ENCODE measurements around the gene SLC2A13.
"Not testable (repeated sequence)": the region's sequence is repeated elsewhere in the genome, so short reads cannot be mapped to it uniquely, and the experiment has no call there.

Gene SLC2A13

DNA sequence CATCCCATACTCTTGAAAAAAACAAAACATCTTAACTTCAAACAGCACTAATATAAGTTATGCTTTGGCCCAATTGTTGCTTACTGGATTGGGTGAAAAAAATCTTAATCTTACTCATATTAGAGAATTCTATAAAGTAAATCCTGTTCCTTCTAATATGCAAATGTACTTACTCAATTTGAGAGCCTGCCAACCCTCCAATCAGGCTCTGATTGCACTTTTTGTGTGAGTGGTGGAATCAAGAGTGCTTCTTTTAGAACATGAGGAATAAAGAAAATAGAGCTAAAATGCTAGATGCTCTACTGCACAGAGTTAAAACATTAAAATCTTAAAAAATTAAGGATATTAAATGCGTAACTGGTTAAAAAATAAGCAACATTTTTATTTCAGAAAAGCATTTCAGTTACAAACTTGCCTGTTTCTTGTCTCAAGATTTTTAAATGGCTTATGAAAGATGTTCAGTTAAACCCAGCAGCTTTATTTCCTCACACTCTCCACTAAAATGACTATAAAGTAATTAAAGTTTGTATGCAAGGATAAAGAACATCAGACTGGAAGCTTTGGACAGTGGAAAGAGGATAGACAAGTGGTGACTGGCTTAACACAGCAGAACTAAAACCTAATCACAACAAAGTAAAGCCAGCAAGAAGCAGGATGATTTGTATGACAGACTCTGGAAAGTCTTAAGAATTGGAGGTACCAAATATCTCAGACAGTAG is 177.5 kb downstream of the SLC2A13 start:
- DNase-seq (ENCODE audit: low read depth, low spot score): no peak

DNA sequence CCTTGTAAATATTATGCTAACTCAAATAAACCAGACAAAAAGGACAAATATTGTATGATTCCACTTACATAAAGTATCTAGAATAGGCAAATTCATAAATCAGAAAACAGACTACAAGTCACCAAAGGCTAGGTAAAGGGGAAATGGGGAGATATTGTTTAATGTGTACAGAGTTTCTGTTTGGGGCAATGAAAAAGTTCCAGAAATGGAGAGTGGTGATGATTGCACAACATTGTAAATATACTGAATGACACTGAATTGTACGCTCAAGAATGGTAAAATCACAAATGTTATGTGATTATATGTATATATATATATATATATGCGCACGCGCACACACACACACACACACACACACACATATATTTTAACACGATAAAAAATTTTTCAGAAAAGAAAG is 182.5 kb downstream of the SLC2A13 start:
- DNase-seq (ENCODE audit: low read depth, low spot score): no peak

DNA sequence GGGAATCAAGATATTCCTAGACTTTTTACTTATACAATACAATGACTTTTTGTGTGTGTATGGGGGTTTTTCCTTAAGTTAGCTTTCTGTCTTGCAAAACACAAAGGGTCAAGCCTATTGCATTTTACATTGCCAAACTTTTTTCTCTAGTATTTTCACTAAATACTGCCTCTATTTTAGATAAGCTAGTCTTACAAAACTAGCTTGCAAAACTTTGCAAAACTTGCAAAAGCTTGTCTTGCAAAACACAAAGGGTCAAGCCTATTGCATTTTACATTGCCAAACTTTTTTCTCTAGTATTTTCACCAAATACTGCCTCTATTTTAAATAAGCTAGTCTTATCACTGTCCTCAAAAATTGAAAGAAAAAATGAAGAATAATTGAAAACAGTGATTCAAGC is 183.3 kb downstream of the SLC2A13 start:
- DNase-seq (ENCODE audit: low read depth, low spot score): not testable (repeated sequence)

DNA sequence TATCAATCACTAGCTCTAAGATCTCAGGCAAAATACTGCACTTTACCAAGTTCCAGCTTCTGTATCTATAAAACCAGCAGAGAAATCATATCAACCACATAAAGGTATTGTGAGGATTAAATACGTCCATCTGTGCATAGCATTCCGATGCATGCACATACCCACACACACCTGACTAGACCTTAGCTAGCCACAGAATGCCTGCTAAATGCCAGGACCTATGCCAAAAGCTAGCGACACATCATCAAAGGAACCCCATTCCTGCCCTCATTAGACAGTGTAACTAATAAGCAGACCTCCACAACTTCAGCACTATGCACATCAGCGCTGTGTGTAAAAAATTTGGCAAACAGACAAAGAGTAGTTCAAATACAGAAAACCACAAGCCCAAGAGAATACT is 185.2 kb downstream of the SLC2A13 start:
- DNase-seq (ENCODE audit: low read depth, low spot score): no peak

DNA sequence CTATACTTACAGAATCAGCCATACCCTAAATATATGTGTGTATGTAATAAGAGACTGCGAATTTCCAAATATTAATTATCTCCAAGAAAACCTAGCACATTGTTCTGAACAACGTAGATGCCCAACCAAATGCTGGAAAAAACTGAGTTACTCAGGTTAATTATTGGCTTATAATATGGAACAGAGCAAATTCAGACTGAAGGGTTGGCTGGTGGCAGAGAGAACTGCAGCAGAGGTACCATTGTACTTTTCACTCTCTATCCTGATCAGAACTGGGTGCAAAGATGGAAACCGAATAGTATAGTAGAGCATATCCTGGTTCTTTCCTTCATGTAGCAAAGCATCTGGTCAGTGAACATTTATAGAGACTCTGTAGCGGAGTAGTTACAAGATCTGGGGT is 185.7 kb downstream of the SLC2A13 start:
- DNase-seq (ENCODE audit: low read depth, low spot score): no peak

DNA sequence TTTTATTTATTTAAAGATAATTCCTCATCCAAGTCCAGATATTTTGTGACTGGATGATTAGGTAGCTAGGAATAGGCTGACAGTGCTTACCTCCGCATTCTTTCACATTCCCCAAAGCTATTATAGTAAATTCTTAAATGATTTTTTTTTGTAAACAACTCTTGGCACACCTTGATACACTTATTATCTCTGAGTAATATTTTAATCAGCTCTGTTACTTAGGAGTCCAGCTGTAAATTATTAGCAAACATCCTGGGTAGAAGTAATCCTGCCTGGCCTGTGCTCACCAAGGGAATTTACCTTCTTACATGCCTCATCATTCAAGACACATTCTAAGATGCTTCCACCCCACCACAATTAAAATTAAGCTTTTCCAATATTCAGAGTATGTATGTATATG is 186.1 kb downstream of the SLC2A13 start:
- DNase-seq (ENCODE audit: low read depth, low spot score): no peak

DNA sequence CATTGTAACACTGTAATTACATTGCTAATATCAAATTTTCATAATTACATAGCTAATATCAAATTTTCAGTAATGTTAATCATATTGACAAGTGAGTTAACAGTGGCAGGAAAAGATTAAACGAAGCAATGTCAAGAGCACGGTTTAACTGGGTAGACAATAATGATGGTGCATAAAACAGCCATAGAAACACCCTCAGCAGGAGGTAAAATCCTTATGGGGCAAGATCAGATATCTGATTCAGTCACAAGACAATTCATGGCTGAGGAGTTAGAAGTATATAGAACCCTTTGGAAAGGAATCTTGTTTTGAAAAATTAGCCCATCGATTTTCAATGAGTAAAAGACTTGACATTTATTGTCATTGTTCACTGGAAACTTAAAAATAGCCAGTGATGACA is 190.6 kb downstream of the SLC2A13 start:
- DNase-seq (ENCODE audit: low read depth, low spot score): no peak

DNA sequence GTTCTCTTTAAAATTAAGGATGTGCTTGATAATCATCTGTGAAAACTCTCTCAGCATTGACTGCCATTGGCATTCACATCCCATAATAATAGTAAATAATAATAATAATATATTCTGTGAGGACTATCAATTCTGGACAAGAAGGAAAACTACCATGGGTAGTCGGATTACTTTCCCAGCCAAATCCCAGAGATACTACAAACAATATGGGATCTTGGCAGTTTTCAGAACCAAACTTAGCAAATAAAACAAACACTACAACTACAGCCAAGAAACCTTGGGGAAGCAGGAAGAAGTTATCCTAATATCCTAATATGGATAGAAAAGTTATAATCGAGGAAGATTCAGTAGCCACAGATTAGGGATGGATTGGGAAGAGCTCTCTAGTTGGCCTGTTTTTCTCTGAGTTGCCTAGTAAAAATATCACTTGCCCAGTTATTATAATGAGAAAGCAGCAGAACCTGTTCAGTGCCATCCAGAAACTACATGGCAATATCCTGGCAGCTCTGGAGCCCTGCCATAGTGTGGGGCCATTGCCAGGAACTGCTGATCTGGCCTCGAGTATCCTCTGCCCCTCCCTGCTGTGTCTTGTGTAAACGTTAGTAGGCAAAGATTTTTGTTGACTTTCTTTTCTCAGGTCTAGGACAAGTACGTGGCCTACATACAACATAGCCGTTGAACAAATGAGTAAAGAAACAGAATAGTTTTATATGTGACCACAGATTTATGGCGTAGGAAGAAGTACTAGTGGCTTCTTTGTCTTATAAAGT is 193.5 kb downstream of the SLC2A13 start:
- no peak for DNase-seq (ENCODE audit: low read depth, low spot score)

DNA sequence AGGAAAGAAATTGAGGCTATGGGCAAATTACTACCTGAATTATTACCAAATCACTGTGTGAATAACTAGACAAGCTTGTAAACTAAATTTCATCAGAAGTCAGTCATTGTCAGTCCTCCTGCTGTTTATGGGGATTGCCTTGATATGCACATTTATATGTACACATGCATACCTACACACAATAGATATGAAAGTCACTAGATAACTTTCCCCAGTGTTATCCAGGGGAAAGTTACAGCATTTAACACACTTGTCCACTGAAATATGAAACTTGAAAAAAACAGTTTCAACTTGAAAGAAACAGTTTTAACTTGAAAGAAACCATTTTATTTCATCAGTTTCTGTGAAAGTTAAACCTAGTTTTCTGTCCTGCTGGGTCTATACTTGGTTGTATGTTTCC is 199.6 kb downstream of the SLC2A13 start:
- no peak for DNase-seq (ENCODE audit: low read depth, low spot score)

DNA sequence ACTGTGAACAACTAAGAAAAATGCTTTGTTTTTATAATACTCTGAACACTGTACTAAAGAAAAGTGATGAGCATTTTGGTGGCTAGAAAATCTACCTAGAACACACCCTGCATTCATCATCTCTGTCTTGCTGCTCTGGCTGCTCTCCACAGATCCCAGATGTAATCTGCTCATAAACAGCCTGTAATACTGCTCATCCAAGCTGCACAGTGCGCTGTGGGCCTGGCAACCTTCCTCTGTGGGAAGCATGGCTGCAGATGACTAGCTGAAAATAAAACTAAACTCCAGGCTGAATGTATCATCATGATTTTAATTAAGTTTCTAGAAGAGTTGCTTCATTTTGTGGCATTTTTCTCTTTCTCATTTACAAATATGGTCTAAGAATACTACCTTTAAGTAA is 200.7 kb downstream of the SLC2A13 start:
- DNase-seq (ENCODE audit: low read depth, low spot score): no peak

DNA sequence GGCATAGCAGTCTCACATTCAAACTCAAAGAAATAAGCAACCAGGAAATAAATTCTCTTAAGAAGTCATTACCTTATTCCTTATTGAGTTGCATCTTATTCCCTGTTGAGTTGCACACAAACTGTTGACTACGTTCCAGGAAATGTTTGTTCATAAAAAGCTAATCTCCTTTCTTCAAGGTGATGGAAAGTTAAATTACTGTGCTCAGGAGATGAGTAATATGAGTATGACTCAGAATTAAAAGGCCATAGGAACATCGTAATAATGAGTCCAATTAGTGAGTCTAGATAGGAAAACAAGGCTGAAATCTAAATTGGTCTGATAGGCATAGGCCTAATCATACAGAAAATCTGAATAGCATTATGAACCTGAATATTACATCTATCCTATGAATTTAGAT is 203.1 kb downstream of the SLC2A13 start:
- no peak for DNase-seq (ENCODE audit: low read depth, low spot score)

DNA sequence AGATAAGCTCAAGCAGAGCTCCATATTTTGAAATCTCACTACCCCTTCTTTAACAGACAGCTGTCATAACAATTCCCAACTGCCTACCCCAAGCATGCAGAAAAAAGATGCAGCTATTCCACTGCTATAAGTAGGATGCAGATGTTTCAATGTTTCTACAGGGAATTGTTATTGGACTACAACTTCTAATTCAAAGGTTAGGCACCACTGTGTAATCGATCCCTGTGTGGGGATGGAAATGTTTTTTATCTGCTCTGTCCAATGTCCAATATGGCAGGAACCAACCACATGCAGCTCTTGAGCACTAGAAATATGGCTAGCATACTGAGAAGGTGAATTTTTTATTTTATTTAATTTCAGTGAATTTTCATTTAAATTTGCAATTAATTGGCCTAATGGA is 208.6 kb downstream of the SLC2A13 start:
- DNase-seq (ENCODE audit: low read depth, low spot score): no peak

DNA sequence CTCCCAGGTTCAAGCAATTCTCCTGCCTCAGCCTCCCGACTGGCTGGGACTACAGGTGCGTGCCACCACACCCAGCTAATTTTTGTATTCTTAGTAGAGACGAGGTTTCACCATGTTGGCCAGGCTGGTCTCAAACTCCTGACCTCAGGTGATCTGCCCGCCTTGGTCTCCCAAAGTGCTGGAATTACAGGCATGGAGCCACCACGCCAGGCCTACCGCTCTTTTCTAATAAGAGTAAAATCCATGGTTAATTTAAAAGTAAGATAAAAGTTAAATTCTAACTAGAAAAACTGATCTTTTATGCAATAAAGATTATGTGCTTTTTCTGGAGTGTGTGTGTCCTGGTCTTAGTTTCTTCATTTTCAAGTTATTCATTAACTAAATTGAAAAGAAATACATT is 212.5 kb downstream of the SLC2A13 start:
- DNase-seq (ENCODE audit: low read depth, low spot score): not testable (repeated sequence)

DNA sequence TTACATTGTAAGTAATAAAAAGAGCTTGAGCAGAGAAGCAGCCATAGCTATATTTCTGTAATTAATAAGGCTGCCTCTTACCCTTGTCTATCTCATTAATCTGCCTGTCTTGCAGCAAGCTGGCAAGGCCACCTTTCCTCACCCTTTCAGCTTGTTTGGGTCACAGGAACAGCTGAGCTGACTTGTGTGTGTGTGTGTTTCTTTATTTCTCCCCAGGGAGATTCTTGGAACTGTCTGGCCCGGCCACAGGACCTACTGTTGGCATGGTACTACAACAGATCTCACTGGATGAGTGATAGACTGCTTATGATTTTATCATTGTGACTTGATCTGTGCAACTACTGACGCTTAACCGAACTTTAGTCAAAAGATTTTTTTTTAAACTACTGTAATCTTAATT is 213.7 kb downstream of the SLC2A13 start:
- DNase-seq (ENCODE audit: low read depth, low spot score): no peak

DNA sequence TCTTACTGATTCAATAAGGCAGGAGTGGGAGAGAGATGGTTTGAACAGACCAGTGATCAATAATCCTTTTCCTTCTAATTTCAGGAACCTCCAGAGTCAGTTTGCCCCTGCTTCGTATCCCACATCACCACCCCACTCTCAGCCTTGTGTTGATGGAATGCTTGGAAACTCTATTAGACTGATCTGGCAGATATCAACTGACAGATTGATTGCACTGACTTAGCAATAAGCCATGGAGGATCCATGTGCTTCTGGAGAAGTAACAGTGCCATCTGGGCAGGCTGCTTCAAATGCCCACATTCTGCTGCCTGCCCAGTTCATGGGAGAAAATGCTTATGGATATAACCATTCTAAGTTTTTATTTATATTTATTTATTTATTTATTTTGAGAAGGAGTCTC is 218.0 kb downstream of the SLC2A13 start:
- no peak for DNase-seq (ENCODE audit: low read depth, low spot score)

DNA sequence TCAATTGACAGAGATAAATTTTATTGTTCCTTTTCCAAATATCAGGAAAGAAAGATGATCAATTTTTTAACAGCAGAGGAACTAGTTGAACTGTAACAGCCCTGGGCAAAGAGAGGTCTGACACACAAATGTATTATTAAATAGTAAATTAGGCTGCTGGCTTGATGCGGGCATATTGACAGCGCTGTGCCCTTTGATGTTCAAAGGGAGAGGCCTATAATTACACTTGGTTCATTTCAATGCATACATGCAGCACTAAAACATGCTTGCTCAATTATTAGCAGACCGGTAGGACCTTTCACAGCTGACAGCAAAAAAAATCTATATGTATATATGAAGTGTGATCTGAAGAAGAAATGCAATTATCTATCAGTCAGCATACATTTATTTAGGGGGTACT is 219.8 kb downstream of the SLC2A13 start:
- no peak for DNase-seq (ENCODE audit: low read depth, low spot score)

DNA sequence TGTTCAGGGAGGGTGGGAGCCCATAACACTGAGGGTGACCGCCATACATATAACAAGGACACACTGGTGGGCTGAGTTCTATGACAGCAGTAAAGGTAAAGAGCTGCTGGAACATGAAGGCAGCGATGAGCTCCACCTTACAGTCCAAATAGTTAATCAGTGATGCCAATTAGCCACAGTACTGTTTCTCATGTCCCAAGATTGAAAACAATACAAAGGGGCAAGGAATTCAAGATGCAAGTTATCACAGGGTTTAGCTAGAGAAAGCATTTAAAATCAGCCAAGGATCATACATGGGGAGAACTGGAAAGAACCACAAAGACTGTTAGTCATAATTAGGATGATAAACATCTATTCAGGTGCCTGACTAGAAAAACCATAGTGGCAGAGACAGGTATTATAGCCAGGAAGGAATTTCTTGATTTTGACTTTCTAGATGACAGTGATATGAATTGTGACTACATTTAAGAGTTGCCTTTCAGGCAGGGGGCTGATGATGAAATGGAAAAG is 221.2 kb downstream of the SLC2A13 start:
- no peak for DNase-seq (ENCODE audit: low read depth, low spot score)

DNA sequence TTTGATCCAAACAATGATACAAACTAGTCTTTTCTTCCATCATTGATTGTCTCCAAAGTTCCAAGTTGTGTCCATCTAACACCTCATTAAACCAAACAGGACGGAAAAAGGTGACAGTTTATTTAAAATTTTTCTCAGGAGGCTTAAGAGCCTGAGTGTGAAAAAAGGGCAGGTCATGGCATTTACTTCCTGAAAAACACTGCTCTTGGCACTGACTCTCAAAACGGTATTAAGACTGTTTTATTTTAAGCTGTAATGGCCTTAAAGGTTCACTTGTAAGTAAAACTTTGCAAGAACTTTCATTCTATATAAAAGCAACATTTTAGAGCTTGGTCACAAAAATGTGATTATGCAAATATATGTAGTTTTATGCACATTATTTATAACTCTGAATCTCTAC is 222.5 kb downstream of the SLC2A13 start:
- DNase-seq (ENCODE audit: low read depth, low spot score): no peak

DNA sequence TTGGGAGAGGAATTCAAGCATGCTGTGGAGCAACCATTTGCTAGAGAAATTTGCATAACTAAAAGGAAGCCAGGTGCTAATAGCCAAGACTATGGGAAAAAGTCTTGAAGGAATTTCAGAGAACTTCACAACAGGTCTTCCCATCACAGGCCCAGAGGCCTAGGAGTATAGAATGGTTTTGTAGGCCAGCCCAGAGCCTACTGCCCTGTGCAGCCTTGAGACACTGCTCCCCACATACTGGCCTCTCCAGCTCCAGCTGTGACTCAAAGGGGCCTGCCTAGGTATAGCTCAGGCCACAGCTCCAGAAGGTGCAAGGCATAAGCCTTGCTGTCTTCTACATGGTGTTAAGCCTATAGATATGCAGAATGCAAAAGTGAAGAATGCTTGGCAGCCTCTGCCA is 227.1 kb downstream of the SLC2A13 start:
- peak; percentile 5 for DNase-seq (ENCODE audit: low read depth, low spot score)

DNA sequence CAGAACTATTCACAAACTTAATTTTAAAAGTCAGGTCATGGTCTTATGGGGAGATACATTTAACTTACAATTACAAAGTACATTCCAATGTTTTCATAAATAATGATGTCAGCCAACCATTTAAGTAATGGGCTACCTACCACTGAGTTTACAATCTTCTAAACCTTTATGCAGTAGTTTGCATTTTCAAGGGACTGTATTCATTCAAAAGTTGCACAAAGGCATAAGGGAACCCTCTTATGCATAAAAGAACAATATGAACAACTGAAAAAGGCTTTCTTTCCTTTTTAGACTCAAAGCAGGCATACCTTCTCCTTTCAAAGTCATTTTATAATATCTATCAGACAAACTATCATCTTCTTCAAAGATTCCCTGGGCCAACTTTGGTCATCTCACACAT is 230.2 kb downstream of the SLC2A13 start:
- DNase-seq (ENCODE audit: low read depth, low spot score): no peak

DNA sequence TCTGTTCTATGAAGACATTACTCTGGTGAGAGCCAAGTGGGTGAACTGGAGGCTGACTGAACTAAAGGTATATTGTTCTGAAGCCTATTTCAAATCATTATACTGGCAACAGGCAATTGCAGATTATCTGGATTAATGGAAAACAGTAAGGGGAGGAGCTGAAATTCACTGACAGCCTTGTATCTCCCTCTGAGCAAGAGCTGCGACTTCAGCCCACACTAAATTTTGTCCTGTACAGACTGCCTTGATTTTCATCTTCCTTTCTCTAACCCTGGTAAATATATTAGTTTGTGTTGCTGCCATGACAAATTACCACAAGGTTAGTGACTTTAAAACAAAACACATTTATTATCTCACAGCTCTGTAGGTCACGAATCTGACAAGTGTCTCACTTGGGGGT is 231.1 kb downstream of the SLC2A13 start:
- no peak for DNase-seq (ENCODE audit: low read depth, low spot score)

DNA sequence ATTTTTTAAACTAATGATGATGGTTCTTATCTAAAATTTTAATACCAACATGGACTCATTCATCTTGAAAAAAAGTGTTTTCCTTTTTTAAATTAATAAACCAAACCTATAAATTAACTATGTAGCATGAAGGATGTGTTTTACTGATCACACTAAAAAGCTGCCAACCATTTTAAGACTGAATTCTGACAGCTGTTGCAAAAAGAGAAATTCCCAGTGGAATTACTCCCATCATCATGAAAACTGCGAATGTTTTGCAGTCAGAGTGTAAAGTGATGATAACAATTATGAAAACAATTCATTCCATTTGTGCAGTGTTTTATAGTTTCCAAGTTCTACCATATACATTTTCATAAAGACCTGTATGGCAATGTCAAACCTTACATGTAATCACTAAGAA is 232.8 kb downstream of the SLC2A13 start:
- no peak for DNase-seq (ENCODE audit: low read depth, low spot score)

DNA sequence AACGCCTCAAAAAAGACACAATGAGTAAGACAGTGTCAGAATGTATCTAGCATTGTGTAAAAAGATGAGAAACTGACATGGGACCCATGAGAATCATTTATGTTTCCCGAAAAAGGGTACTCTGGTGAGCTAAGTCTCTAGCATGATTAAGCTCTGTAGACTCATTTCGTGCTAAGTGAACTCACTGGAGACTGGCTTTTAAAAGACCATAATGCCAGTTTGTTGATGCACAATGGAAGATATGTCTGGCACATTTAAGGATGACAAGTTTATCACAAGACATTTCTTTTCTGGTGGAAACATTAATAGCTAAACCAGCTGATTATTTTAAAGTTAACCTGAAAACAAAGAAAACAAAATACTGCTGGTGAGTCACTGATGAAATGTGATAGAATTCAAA is 233.5 kb downstream of the SLC2A13 start:
- no peak for DNase-seq (ENCODE audit: low read depth, low spot score)

Measured in iPS DF 19.7 (cell line).